ENCODE results near the gene ARID1B.

Gene ARID1B

GRCh38 chr6:157228426-157229131 is 451.4 kb downstream of the ARID1B start (continued):
- no peak for TF ChIP-seq ZNF792 (tag by site-specific recombination; IDR thresholded peaks at IDR 0.05)
- no peak for TF ChIP-seq ZNF560 (tag by site-specific recombination; IDR thresholded peaks at IDR 0.05; ENCODE audit: borderline replicate concordance)
- 0 out of 2 replicates have a peak, but pooled peaks have one; percentile 19 for TF ChIP-seq ZBTB17 (tag by site-specific recombination; IDR thresholded peaks at IDR 0.05)
- no peak for TF ChIP-seq ZNF146 (tag by site-specific recombination; IDR thresholded peaks at IDR 0.05)
- no peak for TF ChIP-seq ZNF2 (tag by site-specific recombination; IDR thresholded peaks at IDR 0.05)
- TF ChIP-seq YY1 (tag by site-specific recombination; IDR thresholded peaks at IDR 0.05): no peak
- no peak for TF ChIP-seq TSHZ1 (tag by site-specific recombination; IDR thresholded peaks at IDR 0.05; ENCODE audit: borderline replicate concordance)
- TF ChIP-seq GLIS2 (tag by site-specific recombination; IDR thresholded peaks at IDR 0.05): peak; percentile 42; the same call in 1 of the 2 replicates
- no peak for TF ChIP-seq ZBTB7A (tag by site-specific recombination; IDR thresholded peaks at IDR 0.05; ENCODE audit: low read depth)
- TF ChIP-seq ZNF184 (tag by site-specific recombination; IDR thresholded peaks at IDR 0.05): no peak
- no peak for TF ChIP-seq HOXA7 (CRISPR knock-in tag; IDR thresholded peaks at IDR 0.05; ENCODE audit: borderline replicate concordance)

- H3K4me3 ChIP-seq (ENCODE audit: low read depth, low read length): no peak overlapping the region
- no peaks in the 10 kb centered on the region for H3K4me1 ChIP-seq (ENCODE audit: control insufficient read depth, insufficient read depth, low read length)
- H3K9me3 ChIP-seq (ENCODE audit: control insufficient read depth, insufficient read depth, low read depth, low read length): no peaks in the 10 kb centered on the region
- H3K27ac ChIP-seq (ENCODE audit: extremely low read depth, low read depth, low read length): no peak overlapping the region
- CTCF ChIA-PET: interaction anchor here (0.5 to 1.2 kb wide), 2 partner anchors 42 to 287 kb away, joined by 3 read pairs; no protein-coding TSS in a partner anchor
- POLR2A ChIA-PET: no interaction called here
- TF ChIP-seq ZNF521 (tag by site-specific recombination; IDR thresholded peaks at IDR 0.05): no peak
- no peak for TF ChIP-seq ZNF223 (tag by site-specific recombination; IDR thresholded peaks at IDR 0.05)
- TF ChIP-seq ZIC2 (tag by site-specific recombination; IDR thresholded peaks at IDR 0.05): no peak
- TF ChIP-seq ZNF629 (tag by site-specific recombination; IDR thresholded peaks at IDR 0.05): no peak
- TF ChIP-seq KLF10 (tag by site-specific recombination; IDR thresholded peaks at IDR 0.05): no peak
- TF ChIP-seq GFI1B (tag by site-specific recombination; IDR thresholded peaks at IDR 0.05): no peak
- TF ChIP-seq ZBTB8A (tag by site-specific recombination; IDR thresholded peaks at IDR 0.05): no peak
- TF ChIP-seq ZNF175 (tag by site-specific recombination; IDR thresholded peaks at IDR 0.05): no peak
- TF ChIP-seq ZNF214 (tag by site-specific recombination; IDR thresholded peaks at IDR 0.05; ENCODE audit: borderline replicate concordance): no peak
- no peaks in the 10 kb centered on the region for H3K36me3 ChIP-seq (ENCODE audit: control insufficient read depth in 2 of 2, insufficient read depth in 1 of 2, low read length in 2 of 2)
These were observed 452.0 kb downstream of the ARID1B start for GRCh38 chr6:157229132-157229618.

- TF ChIP-seq ZNF146 (tag by site-specific recombination; IDR thresholded peaks at IDR 0.05) (no peak), OVOL3 (tag by site-specific recombination; IDR thresholded peaks at IDR 0.05) (no peak), KLF1 (tag by site-specific recombination; IDR thresholded peaks at IDR 0.05) (peak; percentile 35; the same call in 1 of the 2 replicates), PRDM10 (tag by site-specific recombination; IDR thresholded peaks at IDR 0.05) (peak; percentile 79), MZF1 (tag by site-specific recombination; IDR thresholded peaks at IDR 0.05; ENCODE audit: borderline replicate concordance) (no peak), IKZF3 (tag by site-specific recombination; IDR thresholded peaks at IDR 0.05) (no peak), ATF2 (tag by site-specific recombination; IDR thresholded peaks at IDR 0.05; ENCODE audit: low read depth) (peak; percentile 61)
These were observed 452.5 kb downstream of the ARID1B start for GRCh38 chr6:157229713-157230112.

More at GRCh38 chr6:157229713-157230112, 452.5 kb downstream of the ARID1B start:
- Histone ChIP-seq H3K4me1 (ENCODE audit: control insufficient read depth, insufficient read depth, low read length) (no peaks in the 10 kb centered on the region), H3K4me3 (ENCODE audit: low read depth, low read length) (no peak overlapping the region), H3K36me3 (ENCODE audit: control insufficient read depth in 2 of 2, insufficient read depth in 1 of 2, low read length in 2 of 2) (no peaks in the 10 kb centered on the region), H3K27ac (ENCODE audit: extremely low read depth, low read depth, low read length) (no peak overlapping the region), H3K9me3 (ENCODE audit: control insufficient read depth, insufficient read depth, low read depth, low read length) (no peaks in the 10 kb centered on the region)
- ChIA-PET CTCF (no interaction called here), POLR2A (no interaction called here)

All from HEK293 (cell line).